GM23248 (cell line): ENCODE results near the gene STK4. TPM values are rescaled to one million over a fixed set of nuclear protein-coding genes. Genes with fewer than 3 reads are reported as not detected.

Source experiments
- DNase-seq: peaks from one replicate; pipeline ENCODE4 v3.0.0-alpha.2; 2015
- H2AFZ ChIP-seq: fragments of 200-600 bp; sonication (generic); 2 replicates; pipeline ENCODE4 v1.6.1; 2016; ENCODE audit warnings: antibody characterized with exemption
- H3F3A ChIP-seq: fragments of 200-600 bp; sonication (generic); 2 replicates; pipeline ENCODE4 v1.6.1; 2016; ENCODE audit warnings: mild to moderate bottlenecking, antibody characterized with exemption, mixed run types; ENCODE audit not compliant: insufficient read depth
- H3K27ac ChIP-seq: fragments of 200-600 bp; sonication (generic); 2 replicates; pipeline ENCODE4 v1.5.1; 2016; ENCODE audit warnings: mild to moderate bottlenecking
- H3K27me3 ChIP-seq: fragments of 200-600 bp; sonication (generic); replicated peaks from 2 replicates; pipeline ENCODE4 v1.6.1; 2016; ENCODE audit warnings: mild to moderate bottlenecking; ENCODE audit not compliant: insufficient read depth
- H3K36me3 ChIP-seq: fragments of 200-600 bp; sonication (generic); 2 replicates; pipeline ENCODE4 v1.6.1; 2016; ENCODE audit warnings: low read depth, mild to moderate bottlenecking
- H3K4me1 ChIP-seq: fragments of 200-600 bp; sonication (generic); 2 replicates; pipeline ENCODE4 v1.6.1; 2016; ENCODE audit warnings: mild to moderate bottlenecking; ENCODE audit not compliant: insufficient read depth
- H3K4me2 ChIP-seq: fragments of 200-600 bp; sonication (generic); one replicate; pipeline ENCODE4 v1.6.1; 2016; ENCODE audit warnings: mild to moderate bottlenecking; ENCODE audit not compliant: unreplicated experiment
- H3K4me3 ChIP-seq: fragments of 200-600 bp; sonication (generic); 2 replicates; pipeline ENCODE4 v1.5.1; 2016; ENCODE audit warnings: mild to moderate bottlenecking
- H3K79me2 ChIP-seq: fragments of 200-600 bp; sonication (generic); 2 replicates; pipeline ENCODE4 v1.6.1; 2016; ENCODE audit warnings: mild to moderate bottlenecking; ENCODE audit not compliant: insufficient read depth
- H3K9ac ChIP-seq: fragments of 200-600 bp; sonication (generic); 2 replicates; pipeline ENCODE4 v1.6.1; 2016; ENCODE audit warnings: mild to moderate bottlenecking
- H3K9me2 ChIP-seq: fragments of 200-600 bp; sonication (generic); 2 replicates; pipeline ENCODE4 v1.6.1; 2016; ENCODE audit warnings: mixed run types, mild to moderate bottlenecking, moderate library complexity; ENCODE audit not compliant: insufficient read depth
- H3K9me3 ChIP-seq: fragments of 200-600 bp; sonication (generic); one replicate; pipeline ENCODE4 v1.6.1; 2017; ENCODE audit warnings: low read depth
- H4K20me1 ChIP-seq: fragments of 200-600 bp; sonication (generic); 2 replicates; pipeline ENCODE4 v1.6.0; 2016; ENCODE audit not compliant: insufficient read depth
- EZH2 ChIP-seq: fragments of 200-600 bp; sonication (generic); IDR thresholded peaks from 2 replicates; pipeline ENCODE4 v1.6.1; 2018; ENCODE audit warnings: antibody characterized with exemption, mild to moderate bottlenecking; ENCODE audit not compliant: insufficient read depth, poor library complexity, severe bottlenecking
- EZH2phosphoT487 ChIP-seq: fragments of 200-600 bp; sonication (generic); IDR thresholded peaks from 2 replicates; pipeline ENCODE4 v1.6.1; 2018; ENCODE audit warnings: antibody characterized with exemption, moderate library complexity, mild to moderate bottlenecking, low read depth; ENCODE audit not compliant: insufficient read depth
- WGBS, 2 experiments: methylation state at CpG; one replicate each; pipeline ENCODE4 v1.1.6; 2015 to 2017; ENCODE audit warnings: low lambda C conversion rate in 2 of 2, low coverage in 1 of 2; ENCODE audit errors: missing lambda C conversion rate in 2 of 2; 5-methylcytosine and 5-hydroxymethylcytosine counted together
- in situ Hi-C: fragments of 300-500 bp; cut with MboI; formaldehyde crosslinking; loops from 2 replicates; pipeline ENCODE4 v1.15.0; 2020
- polyA plus RNA-seq: library from polyadenylated mRNA; unstranded; fragments of >200 nt; fragmentation: Nextera tagmentation; extraction: Ambion mirVana; gene quantifications from 2 replicates; pipeline ENCODE4 v1.2.1, GENCODE V29; 2016
- total RNA-seq: library from RNA; depleted of rRNA; stranded (reverse); fragments of >200 nt; shearing (Covaris generic); gene quantifications from 2 replicates; pipeline ENCODE4 v1.2.3, GENCODE V29; 2014

STK4 gene
- total and polyA plus RNA-seq, 2 experiments from 2014 or later = 21.9 to 33.4 TPM

DNA sequence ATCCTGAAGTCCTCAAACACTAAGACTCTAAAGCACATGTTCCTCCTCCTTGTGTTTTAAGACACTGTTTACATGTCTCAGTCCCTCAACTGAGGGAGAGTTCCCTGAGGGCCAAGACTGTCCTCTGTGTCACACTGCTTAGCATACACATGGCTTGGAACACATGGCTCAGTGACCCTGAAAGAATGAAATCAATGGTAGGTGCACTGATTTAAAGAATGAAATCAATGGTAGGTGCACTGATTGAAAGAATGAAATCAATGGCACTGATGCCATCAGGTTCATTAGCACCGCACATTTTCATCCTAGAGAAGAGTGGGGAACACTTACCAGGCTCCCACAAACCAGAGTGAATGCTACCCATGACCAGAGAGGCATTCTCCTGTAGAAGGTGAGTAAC is 15.9 kb upstream of the STK4 start:
- in situ Hi-C loops = no loop called here
- peaks cover 36% of the 10 kb centered on the region for H3K79me2 ChIP-seq
- H3K4me2 ChIP-seq = no peak overlapping the region
- no peaks in the 10 kb centered on the region for H3K9me2 ChIP-seq
- DNase-seq = no peak
- peaks cover 52% of the 10 kb centered on the region for H3K36me3 ChIP-seq
- no peaks in the 10 kb centered on the region for H3K9me3 ChIP-seq
- TF ChIP-seq EZH2phosphoT487 (no peak), EZH2 (no peak)
- H3K4me1 ChIP-seq = no peaks in the 10 kb centered on the region
- no peak overlapping the region for H2AFZ ChIP-seq
- H4K20me1 ChIP-seq = no peaks in the 10 kb centered on the region
- no peak overlapping the region for H3K9ac ChIP-seq
- H3K27me3 ChIP-seq = no peaks in the 10 kb centered on the region
- H3K4me3 ChIP-seq = no peak overlapping the region
- peaks cover 12% of the 10 kb centered on the region; the same call in 1 of the 2 replicates for H3F3A ChIP-seq
- H3K27ac ChIP-seq = no peak overlapping the region
- 90 to 100% methylated on average over 1 of the region's 1 CpG for WGBS, 2 experiments

DNA sequence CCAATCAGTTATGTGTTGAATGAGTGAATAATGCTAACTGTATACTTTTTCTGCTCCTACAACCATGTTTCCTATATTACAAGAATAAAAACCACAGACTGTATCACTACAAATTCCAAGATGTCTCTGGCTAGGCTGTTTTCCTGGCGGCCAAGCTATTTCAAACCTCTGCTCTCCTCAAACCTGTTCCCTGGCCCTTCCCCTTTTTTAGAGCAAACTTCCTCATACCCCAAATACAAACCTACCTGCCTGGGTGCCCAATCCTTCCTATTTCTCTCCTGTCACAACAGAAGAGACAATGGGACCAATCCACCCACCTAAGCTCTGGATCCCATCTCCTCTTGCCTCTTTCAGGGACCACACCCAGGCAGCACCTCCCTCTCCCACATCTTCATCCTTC is 13.6 kb upstream of the STK4 start:
- DNase-seq = no peak
- Histone ChIP-seq H3K79me2 (peaks cover 59% of the 10 kb centered on the region), H3K9me2 (no peaks in the 10 kb centered on the region), H3K4me3 (no peak overlapping the region), H3F3A (peaks cover 11% of the 10 kb centered on the region; the same call in 1 of the 2 replicates), H3K36me3 (peaks cover 41% of the 10 kb centered on the region), H3K4me1 (no peaks in the 10 kb centered on the region), H4K20me1 (no peaks in the 10 kb centered on the region), H2AFZ (no peak overlapping the region), H3K9ac (no peak overlapping the region), H3K27ac (no peak overlapping the region), H3K4me2 (no peak overlapping the region), H3K9me3 (no peaks in the 10 kb centered on the region), H3K27me3 (no peaks in the 10 kb centered on the region)
- WGBS, 2 experiments = 77 to 93% methylated on average over 1 of the region's 1 CpG
- in situ Hi-C loops = no loop called here
- TF ChIP-seq EZH2phosphoT487 (no peak), EZH2 (no peak)

DNA sequence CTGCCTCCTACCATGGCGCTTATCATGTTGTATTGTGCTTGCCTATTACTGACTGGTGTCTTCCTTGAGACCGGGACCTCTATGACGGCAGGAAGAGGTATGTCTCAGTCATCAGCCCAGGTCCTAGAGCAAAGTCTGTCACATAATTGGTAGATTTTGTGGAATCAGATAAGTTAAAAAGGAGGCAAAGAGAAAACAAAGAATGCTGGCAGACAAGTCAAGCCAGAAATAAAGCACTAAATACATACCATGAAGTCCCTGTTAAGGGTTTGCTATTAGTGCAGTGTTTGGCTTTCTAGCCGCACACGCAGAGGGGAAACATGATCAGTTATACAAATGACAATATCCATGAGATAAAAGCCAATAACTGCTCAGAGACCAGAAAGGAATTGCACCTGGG is 12.1 kb upstream of the STK4 start:
- H3K4me1 ChIP-seq = peaks cover 10% of the 10 kb centered on the region
- in situ Hi-C loops = no loop called here

DNA sequence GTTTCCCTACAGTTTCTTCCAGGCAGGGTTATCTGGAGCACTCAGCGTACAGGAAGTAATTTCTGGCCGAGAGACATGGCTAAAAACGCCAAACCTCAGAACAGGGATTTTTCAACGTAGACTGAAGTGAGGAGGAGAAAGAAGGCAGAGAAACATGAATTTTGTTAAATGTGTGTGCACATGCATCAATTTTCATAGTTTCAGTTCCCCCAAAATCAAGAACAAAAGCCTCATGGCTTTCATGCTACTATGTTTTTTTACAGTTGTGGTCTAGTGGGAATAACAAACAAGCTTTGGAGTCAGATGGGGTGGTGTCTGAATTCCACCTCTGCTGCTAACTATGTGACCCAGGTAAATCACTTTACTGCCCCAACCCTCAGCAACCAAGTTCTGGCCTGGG is 11.0 kb upstream of the STK4 start:
- peaks cover 24% of the 10 kb centered on the region for H3F3A ChIP-seq
- peaks cover 35% of the 10 kb centered on the region for H3K36me3 ChIP-seq
- in situ Hi-C loops = no loop called here
- no peak overlapping the region for H2AFZ ChIP-seq
- no peak for DNase-seq
- H3K4me1 ChIP-seq = peaks cover 10% of the 10 kb centered on the region
- H4K20me1 ChIP-seq = peaks cover 8% of the 10 kb centered on the region
- H3K79me2 ChIP-seq = peaks cover 76% of the 10 kb centered on the region
- H3K27ac ChIP-seq = no peak overlapping the region
- H3K4me2 ChIP-seq = no peak overlapping the region
- no peak overlapping the region for H3K9ac ChIP-seq
- H3K9me2 ChIP-seq = no peaks in the 10 kb centered on the region
- H3K4me3 ChIP-seq = no peak overlapping the region
- no peaks in the 10 kb centered on the region for H3K27me3 ChIP-seq
- WGBS, 2 experiments = 96 to 98% methylated on average over 4 of the region's 4 CpGs
- TF ChIP-seq EZH2 (no peak), EZH2phosphoT487 (no peak)
- no peaks in the 10 kb centered on the region for H3K9me3 ChIP-seq

More for the DNA sequence above, 12.1 kb upstream of the STK4 start:
- no peak for TF ChIP-seq EZH2
- Histone ChIP-seq H3K27me3 (no peaks in the 10 kb centered on the region), H2AFZ (no peak overlapping the region), H4K20me1 (peaks cover 8% of the 10 kb centered on the region), H3K27ac (no peak overlapping the region), H3K9ac (no peak overlapping the region), H3K79me2 (peaks cover 70% of the 10 kb centered on the region), H3F3A (peaks cover 22% of the 10 kb centered on the region), H3K4me3 (no peak overlapping the region), H3K9me2 (no peaks in the 10 kb centered on the region), H3K9me3 (no peaks in the 10 kb centered on the region), H3K4me2 (no peak overlapping the region), H3K36me3 (peaks cover 41% of the 10 kb centered on the region)
- DNase-seq = no peak
- WGBS, 2 experiments = 98 to 100% methylated on average over 5 of the region's 5 CpGs

DNA sequence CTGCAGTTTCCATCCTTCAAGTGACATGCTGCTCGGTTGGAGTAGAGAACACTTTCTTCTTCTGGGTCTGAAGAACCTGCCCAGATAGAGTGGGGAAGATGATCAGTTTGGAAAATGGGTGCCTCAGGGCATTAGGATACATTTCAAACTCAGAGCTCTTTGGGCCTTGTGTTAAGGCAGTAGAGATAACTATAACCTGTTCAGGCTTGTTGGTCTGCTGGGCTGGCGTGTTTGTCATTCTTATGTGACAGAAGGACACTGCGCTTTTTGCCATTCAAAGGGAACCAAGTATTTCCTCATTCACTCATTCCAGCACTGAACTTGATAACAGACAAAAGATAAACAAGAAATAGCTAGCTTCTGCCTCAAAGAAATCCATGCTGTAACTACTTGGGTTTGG is 9.9 kb upstream of the STK4 start:
- peaks cover 76% of the 10 kb centered on the region for H3K79me2 ChIP-seq
- H3K4me3 ChIP-seq = no peak overlapping the region
- no peak overlapping the region for H3K27ac ChIP-seq
- no peak overlapping the region for H3K9ac ChIP-seq
- 84 to 91% methylated on average over 3 of the region's 3 CpGs for WGBS, 2 experiments
- H3K4me2 ChIP-seq = no peak overlapping the region
- peaks cover 18% of the 10 kb centered on the region for H3K4me1 ChIP-seq
- no peak for DNase-seq
- TF ChIP-seq EZH2 = no peak
- no peak for TF ChIP-seq EZH2phosphoT487
- H3K36me3 ChIP-seq = peaks cover 25% of the 10 kb centered on the region
- H3K27me3 ChIP-seq = no peaks in the 10 kb centered on the region
- H3K9me2 ChIP-seq = no peaks in the 10 kb centered on the region
- peaks cover 26% of the 10 kb centered on the region for H3F3A ChIP-seq
- no peak overlapping the region for H2AFZ ChIP-seq
- H4K20me1 ChIP-seq = peaks cover 8% of the 10 kb centered on the region
- no peaks in the 10 kb centered on the region for H3K9me3 ChIP-seq
- in situ Hi-C loops = no loop called here
